HG02938 (cell line): ENCODE measurements around the gene GMEB1.
"Not testable (repeated sequence)": the region's sequence is repeated elsewhere in the genome, so short reads cannot be mapped to it uniquely, and the experiment has no call there.

Experiments
- ATAC-seq: cut with Tn5 transposase; IDR thresholded peaks from one replicate; pipeline ENCODE4 v1.9.1; 2021; ENCODE audit warnings: mild to moderate bottlenecking, moderate library complexity; ENCODE audit not compliant: unreplicated experiment

GMEB1 gene, protein sequence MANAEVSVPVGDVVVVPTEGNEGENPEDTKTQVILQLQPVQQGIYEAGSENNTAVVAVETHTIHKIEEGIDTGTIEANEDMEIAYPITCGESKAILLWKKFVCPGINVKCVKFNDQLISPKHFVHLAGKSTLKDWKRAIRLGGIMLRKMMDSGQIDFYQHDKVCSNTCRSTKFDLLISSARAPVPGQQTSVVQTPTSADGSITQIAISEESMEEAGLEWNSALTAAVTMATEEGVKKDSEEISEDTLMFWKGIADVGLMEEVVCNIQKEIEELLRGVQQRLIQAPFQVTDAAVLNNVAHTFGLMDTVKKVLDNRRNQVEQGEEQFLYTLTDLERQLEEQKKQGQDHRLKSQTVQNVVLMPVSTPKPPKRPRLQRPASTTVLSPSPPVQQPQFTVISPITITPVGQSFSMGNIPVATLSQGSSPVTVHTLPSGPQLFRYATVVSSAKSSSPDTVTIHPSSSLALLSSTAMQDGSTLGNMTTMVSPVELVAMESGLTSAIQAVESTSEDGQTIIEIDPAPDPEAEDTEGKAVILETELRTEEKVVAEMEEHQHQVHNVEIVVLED

DNA sequence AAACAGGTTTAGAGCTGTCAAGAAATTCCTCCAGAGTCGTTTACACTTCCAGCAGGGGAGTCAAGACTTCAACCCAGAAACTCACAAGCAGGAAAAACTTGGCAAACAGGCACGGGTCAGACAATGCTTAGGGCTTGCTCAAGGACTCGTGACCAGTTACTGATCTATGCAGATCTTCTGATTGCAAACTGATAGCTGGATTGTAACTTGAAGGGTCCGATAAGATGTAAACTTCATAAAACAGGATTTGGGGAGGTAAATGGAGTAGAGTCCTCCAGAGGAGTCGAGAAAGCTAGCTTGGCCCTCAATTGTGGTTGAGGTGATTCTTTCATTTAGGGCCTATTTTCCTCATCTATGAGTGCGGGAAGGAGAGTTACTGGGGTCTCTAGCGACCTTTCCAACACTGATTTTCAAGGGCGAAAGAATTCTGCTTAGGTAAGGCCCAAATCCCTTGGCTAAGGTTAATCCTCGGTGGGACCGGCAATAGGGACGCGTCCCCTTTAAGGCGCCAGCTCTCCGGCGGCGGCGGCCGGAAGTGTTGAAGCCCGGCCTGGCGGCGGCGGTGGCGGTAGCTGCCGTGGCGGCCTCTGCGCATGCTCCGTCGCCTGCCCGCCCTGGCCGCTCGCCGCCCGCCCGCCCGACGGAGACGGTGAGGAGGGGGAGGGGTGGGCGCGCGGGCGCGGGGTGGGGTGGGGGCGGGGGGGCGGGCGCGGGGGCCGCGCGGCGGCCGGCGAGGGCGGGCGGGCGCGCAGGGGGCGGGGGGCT, at the start of gene GMEB1:
TSS of gene GMEB1 (plus strand) at position 594 of the 765 bp plus-strand sequence. CDS start 14,829 bp downstream, outside the sequence.
- peak; percentile 41 for ATAC-seq

DNA sequence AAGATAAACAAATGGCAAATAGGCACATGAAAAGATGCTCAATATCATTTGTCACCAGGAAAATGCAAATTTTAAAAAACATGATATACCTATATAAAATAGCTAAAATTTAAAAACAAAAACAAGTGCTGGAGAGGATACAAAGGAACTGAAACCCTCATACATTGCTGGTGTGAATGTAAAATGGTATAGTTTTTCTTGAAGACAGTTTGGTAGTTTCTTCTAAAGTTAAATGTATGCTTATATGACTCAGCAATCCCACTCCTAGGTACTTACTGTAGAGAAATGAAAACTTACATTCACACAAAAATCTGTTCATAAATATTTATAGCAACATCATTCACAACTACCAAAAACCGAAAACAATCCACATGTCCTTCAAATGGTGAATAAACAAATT, 36.9 kb upstream of the GMEB1 start:
- no peak for ATAC-seq

DNA sequence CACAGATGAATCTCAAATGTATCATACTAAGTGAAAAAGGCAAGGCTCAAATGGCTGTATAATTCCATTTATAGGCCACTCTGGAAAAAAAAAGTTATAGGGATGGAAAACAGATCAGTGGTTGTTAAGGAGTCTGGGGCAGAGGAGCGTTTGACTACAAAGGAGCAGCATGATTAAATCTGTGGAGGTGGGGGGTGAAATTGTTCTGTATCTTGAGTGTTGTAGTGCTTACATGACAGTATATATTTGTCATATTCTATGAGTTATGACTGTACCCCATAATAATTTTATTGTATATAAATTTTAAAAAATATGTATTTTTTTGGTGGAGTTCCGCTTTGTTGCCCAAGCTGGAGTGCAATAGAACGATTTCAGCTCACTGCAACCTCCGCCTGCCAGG, 36.0 kb upstream of the GMEB1 start:
- no peak for ATAC-seq

DNA sequence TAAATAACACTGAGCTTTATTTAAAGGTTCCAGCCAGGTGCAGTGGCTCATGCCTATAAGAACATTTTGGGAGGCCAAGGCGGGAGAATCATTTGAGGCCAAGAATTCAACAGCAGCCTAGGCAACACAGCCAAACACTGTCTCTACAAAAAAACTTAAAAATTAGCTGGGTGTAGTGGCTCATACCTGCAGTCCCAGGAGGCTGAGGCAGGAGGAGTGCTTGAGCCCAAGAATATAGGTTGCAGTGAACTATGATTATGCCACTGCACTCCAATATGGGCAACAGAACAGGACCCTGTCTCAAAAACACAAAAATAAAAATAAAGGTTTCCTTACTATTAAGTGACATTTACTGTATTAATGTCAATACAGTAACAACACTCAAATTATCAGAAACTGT, 27.8 kb upstream of the GMEB1 start:
- ATAC-seq: no peak

DNA sequence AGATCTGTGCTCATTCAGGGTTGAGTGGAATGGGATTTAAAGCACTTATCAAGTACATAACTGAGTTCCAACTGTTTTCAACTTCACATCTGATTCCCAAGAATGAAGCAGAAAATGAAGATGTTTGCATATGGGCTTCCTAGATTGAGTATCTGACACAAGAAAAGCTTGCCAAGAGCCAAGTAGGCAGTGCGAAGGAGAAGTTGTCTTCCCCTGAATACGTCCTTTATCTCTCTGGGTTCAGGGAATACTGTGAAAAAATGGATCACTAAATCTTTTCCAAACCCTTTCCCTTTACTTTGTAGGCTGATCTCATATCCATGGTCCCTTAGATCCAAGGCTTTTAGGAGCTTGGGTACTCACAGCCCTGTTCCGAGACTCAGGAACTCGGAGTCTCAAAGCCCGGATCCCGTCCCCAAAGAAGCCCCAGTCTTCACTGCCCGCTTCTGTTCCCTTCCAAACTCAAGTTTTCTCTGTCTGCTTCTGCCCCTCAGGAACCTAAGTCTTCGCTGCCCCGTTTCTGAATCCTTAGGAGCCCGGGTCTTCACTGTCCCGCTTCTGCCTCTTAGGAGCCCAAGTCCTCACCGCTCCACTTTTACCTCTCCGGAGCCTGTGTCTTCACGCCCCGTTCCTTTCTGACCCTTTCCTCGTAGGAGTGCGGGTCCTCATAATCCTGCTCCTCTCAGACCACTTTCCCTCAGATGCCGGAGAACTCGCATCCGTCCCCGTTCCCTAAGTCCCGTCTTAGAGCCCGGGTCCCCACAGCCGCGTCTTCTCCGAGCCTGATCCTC, 26.3 kb upstream of the GMEB1 start:
- ATAC-seq: peak; percentile 16

DNA sequence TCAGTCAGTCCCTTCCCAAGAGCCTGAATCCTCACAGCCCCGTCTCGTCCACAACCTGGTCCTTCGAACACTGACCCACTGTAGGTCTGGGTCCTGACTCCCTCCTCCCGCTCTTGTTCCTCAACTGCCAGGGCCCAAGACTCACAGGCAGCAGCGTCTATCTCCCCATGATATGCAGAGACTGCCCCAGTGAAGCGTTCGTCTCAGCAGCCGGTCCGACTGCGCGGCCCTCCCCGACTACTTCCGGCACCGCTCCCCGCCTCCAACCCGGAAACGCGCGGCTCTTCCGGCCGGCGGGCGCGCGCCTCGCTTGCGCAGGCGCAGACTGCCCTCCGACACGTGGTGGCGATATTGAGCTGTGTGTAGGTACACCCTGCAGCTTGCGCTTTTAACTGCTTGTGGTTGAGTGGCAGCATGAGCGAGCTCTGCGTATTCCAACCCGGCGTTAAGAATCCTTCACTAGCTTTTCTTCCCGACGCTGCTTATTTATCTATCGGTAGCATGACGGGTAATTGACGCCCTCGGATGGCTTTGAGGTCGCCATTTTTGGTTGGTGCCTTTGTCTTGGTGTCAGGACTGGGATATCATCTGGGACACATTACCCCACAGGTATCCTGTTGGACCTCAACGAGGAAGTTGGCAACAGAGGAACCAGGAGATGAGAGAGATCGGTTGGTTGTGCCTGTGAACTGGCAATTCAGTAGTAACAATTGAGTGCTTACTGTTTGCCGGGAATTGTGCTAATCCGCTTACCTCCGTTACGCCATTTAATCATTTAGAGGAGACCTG, 25.5 kb upstream of the GMEB1 start, which contains the start of gene TAF12:
TSS of gene TAF12 (minus strand) at position 221 of the 789 bp plus-strand sequence. CDS start 20,986 bp downstream, outside the sequence.
- ATAC-seq: peak; percentile 72

DNA sequence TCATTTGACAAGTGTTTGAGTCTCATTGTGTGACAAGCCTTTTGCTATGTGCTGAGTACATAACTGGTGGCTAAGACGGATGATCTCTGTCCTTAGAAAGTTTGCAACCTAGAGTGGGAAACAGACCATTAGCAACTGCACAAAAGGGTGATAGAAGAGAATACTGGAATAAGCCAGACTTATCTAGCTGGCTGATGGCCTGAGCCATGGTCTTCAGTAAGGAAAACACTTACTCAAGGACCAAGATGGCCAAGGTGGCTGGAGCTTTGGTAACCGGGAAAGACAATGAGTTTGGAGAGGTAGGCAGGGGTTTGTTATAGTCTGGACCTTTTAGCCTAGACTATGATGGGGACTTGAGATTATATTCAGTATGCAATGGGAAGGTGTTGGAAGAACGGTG, 24.1 kb upstream of the GMEB1 start:
- no peak for ATAC-seq

DNA sequence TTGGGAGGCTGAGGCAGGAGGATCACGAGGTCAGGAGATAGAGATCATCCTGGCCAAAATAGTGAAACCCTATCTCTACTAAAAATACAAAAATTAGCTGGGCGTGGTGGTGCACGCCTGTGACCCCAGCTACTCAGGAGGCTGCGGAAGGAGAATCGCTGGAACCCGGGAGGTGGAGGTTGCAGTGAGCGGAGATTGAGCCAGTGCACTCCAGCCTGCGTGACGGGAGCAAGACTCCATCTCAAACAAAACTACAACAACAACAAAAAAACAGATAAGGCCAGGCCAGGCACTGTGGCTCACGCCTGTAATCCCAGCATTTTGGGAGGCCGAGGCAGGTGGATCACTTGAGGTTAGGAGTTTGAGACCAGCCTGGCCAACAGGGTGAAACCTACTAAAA, 23.2 kb upstream of the GMEB1 start:
- ATAC-seq: not testable (repeated sequence)

DNA sequence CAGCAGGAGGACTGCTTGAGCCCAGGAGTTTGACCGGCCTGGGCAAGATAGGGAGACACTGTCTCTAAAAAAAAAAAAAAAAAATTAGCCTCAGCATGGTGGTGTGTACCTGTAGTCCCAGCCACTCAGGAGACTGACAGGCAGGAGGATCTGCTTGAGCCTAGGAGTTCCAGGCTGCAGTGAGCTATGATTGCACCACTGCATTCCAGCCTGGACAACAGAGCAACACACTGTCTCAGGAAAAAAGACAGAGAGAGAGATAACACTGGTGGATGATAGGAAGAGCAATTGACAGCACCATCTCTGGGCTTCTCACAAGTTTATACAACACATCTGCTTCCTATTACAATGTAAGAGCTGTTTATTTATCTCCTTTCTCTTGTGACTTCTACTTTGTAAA, 22.5 kb upstream of the GMEB1 start:
- no peak for ATAC-seq

DNA sequence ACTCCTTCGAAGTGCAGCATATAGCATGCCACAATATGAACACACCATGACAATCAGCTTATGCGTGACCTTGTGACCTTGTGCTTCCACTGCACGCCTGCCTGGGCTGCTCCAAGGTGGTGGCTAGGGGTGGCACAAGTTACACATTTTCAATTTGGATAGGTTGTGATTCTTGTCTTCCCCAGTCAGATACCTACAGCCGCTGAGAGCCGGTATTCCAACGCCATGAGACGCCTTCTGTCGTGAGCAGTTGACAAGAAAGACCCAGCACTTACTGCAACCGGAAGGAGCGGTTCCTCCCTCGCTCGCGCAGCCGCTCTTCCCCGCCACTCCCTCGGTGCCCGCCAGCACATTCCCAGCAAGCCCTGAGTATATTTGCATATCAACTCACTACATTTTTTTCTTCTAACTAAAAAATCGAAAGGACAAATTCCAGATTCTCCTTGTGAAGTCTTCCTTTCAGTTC, 20.5 kb upstream of the GMEB1 start:
- ATAC-seq: peak; percentile 56

DNA sequence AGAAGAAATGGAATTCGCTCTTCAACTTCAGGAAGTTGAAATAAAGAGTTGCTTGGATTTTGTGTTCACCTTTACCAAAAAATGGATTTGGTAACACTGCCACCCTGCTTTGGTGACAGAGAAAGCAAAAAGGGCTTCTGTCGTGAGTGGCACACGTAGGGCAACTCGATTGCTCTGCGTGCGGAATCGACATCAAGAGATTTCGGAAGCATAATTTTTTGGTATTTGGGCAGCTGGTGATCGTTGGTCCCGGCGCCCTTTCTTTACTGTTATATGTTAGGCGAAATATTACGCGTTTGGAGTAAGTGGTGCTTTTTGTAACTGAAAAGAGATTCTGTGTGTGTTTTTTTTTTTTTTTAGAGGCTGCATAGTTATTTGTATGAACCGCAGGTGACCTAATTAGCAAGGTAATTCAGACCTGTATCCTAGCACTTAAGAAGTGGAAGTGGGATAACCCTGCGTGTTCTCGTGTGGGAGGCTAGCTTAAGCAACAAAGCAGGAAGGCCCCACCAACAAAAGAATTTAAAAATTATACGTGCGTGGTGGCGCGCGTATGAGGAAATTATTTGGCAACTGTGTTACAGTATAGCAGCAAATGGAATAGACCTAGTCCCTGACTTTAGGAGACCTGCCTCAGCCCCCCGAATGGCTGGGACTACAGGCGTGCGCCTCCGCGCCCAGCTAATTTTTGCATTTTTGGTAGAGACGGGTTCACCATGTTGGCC, 19.9 kb upstream of the GMEB1 start, which contains the start of gene RNU11:
TSS of gene RNU11 (plus strand) at position 127 of the 725 bp plus-strand sequence.
- peak; percentile 65 for ATAC-seq

DNA sequence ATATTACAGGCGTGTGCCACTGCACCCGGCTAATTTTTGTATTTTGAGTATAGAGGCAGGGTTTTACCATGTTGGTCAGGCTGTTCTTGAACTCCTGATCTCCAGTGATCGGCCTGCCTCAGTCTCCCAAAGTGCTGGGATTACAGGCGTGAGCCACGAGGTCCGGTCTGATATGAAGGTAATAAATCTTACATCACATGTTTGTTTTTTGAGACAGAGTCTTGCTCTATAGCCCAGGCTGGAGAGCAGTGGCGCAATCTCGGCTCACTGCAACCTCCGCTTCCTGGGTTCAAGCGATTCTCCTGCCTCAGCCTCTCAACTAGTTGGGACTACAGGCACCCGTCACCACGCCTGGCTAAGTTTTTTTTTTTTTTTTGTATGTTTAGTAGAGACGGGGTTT, 15.5 kb upstream of the GMEB1 start:
- ATAC-seq: not testable (repeated sequence)

DNA sequence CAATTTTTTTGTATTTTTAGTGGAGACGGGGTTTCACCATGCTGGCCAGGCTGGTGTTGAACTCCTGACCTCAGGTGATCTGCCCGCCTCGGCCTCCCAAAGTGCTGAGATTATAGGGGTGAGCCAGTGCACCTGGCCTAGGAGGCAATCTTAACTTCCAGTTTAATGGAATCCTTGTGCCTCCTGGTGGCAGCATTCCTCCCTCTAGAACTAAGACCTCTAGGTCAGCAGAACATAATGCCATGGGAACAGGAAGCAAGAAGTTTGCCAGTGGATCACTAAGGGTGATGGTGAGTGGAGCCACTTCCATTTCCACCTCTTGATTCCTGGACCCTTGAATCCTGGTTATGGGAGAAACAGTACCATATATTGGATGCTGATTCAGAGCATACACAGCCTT, 14.7 kb upstream of the GMEB1 start:
- ATAC-seq: not testable (repeated sequence)

DNA sequence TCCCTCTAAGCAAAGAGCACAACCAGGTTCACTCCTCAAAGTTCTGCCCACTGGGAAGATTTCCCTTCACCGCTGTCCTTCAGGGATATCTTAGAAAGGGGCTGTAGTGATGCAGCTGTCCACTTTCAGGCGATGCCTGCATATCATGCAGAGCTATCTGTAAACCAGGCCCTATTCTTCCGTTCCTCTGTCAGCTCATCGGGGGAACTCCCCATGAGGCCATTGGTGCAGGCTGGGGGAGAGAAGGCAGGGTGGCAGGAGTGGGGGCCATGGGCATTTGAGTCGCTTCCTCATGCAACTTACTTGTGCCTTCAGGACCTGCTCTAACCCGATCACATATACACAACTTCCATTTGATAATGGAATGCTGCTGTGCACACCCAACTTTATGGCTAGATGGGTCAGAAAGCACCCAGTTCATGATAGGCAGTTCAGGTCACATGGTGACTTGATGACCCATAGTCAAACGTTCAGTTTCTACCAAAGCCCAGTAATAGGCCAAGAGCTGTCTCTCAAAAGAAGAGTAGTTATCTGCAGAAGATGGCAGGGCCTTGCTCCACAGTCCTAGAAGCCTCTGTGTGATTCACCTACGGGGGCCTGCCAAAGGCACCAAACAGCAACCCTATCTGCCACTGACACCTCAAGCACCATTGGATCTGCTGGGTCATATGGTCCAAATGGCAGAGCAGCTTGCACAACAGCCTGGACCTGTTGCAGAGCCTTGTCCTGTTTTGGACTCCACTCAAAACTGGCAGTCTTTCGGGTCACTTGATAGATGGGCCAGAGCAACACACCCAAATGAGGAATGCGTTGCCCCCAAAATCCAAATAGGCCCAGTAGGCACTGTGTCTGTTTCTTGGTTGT, 12.9 kb upstream of the GMEB1 start:
- ATAC-seq: not testable (repeated sequence)

DNA sequence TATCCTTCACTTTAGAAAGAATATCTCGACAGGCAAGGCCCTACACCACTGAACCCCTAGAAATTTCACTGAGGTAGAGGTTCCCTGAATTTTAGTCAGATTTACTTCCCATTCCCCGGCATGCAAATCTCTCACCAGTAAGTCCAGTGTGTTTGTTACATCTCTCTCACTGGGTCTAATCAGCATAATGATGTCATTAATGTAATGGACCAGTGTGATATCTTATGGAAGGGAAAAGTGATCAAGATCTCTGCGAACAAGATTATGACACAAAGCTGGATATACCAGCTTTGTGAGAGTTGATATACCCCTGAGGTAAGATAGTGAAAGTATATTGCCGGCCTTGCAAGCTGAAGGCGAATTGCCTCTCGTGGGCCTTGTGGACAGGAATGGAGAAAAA, 12.2 kb upstream of the GMEB1 start:
- ATAC-seq: no peak

DNA sequence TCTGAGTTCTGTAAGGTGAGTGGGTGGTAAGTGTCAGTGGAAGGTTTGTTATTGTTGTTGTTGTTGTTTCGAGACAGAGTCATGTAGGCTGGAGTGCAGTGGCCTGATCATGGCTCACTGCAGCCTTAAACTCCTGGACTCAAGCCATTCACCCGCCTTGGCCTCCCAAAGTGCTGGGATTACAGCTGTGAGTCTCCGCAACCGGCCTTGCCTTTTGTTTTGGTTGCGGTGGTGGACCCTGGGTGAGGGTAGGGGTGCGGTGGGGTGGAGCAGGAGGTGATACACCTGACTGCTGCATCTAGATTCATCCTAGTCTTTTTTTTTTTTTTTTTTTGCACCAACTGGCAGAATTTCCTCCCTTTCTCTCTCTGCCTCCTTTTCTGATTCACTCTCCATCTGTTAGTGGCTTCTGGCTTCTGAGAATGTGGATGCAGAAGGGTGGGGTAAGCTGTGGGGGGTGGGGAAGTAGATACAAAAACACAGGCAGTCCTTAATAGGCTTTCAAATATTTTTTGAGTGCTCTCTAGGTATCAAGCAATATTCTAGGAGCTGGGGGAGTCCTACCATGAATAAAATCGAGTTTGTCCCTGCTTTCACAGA, 4.6 kb upstream of the GMEB1 start:
- ATAC-seq: no peak

DNA sequence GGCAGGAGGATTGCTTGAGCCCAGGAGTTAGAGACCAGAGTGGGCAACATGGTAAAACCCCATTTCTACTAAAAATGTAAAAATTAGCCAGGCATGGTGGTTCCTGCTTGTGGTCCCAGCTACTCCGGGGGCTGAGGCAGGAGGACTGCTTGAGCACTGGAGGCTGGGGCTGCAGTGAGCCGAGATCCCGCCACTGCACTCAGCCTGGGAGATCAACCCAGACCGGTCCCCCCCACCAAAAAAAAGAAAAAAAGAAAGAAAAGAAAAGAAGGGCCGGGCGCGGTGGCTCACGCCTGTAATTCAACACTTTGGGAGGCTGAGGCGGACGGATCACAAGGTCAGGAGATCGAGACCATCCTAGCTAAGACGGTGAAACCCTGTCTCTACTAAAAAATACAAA, 1.8 kb upstream of the GMEB1 start:
- no peak for ATAC-seq
